ENCODE results near the gene C2CD4A.
"Not testable (repeated sequence)": the region's sequence is repeated elsewhere in the genome, so short reads cannot be mapped to it uniquely, and the experiment has no call there.

The C2CD4A gene, protein sequence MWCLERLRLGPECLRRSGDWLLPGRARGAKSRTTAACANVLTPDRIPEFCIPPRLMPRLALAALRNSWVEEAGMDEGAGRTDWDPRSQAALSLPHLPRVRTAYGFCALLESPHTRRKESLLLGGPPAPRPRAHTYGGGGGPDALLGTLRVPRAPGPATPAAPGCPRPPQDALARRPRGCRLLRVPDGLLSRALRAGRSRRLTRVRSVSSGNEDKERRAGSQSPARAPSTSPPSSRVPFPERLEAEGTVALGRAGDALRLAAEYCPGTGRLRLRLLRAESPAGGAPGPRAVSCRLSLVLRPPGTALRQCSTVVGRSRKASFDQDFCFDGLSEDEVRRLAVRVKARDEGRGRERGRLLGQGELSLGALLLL

DNA sequence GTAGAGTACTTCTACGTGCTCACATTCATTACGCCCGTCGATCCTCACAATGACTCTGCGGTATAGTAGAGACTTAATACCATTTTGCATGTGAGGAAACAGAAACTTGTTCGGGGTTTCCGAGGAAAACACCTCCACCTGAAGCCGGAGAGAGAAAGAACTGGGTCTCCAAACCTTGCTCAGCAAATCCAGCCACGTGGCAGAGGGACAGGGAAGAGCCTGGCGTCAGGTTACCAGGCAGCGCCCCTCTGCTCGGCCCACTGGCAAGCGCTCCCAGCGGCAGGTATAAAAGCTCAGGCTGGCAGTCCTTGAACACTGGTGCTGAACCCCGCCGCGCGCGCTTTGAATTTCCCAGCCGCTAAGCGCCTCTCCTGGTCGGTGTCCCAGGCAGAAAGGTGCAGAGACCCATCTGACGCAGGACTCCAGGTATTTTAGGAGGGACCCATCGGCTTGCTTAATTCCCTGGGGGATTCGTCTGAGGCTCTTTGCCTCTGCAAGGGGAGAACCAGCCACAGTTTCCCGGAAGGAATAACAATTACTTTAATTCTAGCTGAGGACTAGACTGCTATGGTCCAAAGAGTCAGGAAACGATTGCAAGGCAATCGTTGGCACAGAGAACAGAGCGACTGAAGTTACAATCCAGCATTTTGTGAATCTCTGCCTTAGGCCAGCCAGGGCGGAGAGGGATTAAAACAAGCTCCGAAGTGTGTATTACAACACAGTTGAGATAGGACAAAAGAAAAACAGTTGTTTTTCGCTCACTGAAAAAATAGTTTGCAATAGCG lies at the start of gene C2CD4A:
Gene C2CD4A (plus strand): TSS at position 315 of the 785 bp plus-strand sequence. CDS start 637 bp downstream, outside the sequence.
- DNase-seq = peak in 9 of 10 donors; percentile 37 to 94 (median 65)
- intact Hi-C loops (cut with DNase I) = loop anchor here (10.0 kb wide), 1 partner anchor 238 kb away; no protein-coding TSS in a partner anchor

GRCh38 chr15:62020576-62021160 lies 46.1 kb upstream of the C2CD4A start:
- intact Hi-C loops (cut with DNase I) = no loop called here
- no peak for DNase-seq

DNA sequence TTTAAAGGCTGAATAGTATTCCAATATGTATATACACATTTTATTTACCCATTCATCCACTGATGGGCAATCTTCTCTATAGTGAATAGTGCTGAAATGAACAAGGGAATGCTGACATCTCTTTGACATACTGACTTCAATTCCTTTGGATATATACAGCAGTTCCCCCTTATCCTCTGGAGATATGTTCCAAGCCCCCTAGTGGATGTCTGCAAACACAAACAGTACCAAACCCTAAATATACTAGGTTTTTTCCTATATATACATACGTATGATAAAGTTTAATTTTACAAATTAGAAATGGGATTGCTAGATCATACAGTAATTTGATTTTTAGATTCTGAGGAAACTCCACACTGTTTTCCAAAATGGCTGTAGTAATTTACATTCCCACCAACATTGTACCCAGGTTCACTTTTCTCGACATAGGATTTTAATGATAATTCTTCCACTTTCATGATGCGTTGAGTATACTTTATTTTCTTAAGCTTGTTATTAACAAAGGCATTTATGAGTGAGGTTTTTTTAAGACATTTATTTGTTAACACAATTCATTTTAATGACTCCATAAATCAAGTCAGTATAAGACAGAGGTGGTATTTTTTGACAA lies 44.7 kb upstream of the C2CD4A start:
- intact Hi-C loops (cut with DNase I) = no loop called here
- DNase-seq = no peak

- no peak for DNase-seq
- intact Hi-C loops (cut with DNase I) = no loop called here
Measured at GRCh38 chr15:62026487-62027262, 40.1 kb upstream of the C2CD4A start.

- no peak for DNase-seq
- intact Hi-C loops (cut with DNase I) = no loop called here
Measured at GRCh38 chr15:62027263-62027565, 39.6 kb upstream of the C2CD4A start.

DNA sequence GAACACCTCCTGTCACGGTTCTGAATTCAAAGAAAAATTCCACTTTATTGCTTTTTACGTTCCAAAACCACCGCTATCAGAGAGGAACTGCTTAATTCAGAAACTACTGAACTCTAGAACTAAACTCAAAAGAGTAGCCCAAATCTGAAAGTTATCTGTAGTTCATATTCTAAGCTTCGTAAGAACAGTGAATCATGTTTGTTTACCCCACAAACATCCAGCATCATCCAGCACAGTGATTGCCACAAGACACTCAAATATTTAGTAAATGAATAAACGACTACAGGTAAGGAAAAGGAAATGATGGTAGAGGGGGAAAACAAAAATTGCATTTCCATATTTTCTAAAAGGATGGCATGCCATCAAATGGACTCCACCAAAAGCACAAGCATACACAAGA lies 38.9 kb upstream of the C2CD4A start:
- intact Hi-C loops (cut with DNase I) = no loop called here
- no peak for DNase-seq

GRCh38 chr15:62035256-62035924 lies 31.4 kb upstream of the C2CD4A start:
- no peak for DNase-seq
- intact Hi-C loops (cut with DNase I) = no loop called here

DNA sequence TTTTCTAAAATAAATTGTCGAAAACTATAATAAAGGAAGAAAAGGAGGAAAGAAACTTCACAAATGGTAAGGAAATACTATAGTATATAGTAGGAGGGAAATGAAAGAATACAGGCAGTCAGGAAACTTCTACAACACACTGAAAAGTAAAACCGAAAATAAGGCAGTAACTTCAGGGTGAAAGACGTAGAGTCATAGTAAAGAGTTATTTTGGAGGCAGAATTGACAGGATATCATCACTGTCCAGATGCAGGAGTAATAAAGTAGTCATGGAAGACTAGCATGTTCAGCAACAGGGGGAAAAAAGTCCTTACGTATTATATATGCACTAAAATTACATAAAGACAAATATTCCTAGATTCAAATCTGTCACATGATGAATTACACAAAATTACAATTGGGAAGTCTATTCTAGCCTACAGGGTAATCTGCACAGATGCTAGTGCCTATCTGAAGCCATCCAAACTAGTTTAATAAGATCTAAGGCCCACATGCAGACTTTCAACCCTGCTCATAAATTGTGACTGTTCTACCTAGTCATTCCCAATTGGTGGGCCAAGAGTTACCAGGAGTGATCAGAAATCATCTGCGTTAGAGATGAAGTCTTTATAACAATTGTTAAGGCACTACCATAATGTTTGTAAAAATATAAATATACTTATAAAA lies 20.6 kb upstream of the C2CD4A start:
- no peak for DNase-seq
- intact Hi-C loops (cut with DNase I) = no loop called here

GRCh38 chr15:62047282-62047827 lies 19.4 kb upstream of the C2CD4A start:
- intact Hi-C loops (cut with DNase I) = no loop called here
- no peak for DNase-seq

DNA sequence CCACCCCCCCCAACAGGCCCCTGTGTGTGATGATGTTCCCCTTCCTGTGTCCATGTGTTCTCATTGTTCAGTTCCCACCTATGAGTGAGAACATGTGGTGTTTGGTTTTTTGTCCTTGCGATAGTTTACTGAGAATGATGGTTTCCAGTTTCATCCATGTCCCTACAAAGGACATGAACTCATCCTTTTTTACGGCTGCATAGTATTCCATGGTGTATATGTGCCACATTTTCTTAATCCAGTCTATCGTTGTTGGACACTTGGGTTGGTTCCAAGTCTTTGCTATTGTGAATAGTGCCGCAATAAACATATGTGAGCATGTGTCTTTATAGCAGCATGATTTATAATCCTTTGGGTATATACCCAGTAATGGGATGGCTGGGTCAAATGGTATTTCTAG lies 18.5 kb upstream of the C2CD4A start:
- DNase-seq; intact Hi-C loops (cut with DNase I): not testable (repeated sequence)

- intact Hi-C loops (cut with DNase I) = no loop called here
- DNase-seq = no peak
Measured at GRCh38 chr15:62050115-62050514, 16.7 kb upstream of the C2CD4A start.

DNA sequence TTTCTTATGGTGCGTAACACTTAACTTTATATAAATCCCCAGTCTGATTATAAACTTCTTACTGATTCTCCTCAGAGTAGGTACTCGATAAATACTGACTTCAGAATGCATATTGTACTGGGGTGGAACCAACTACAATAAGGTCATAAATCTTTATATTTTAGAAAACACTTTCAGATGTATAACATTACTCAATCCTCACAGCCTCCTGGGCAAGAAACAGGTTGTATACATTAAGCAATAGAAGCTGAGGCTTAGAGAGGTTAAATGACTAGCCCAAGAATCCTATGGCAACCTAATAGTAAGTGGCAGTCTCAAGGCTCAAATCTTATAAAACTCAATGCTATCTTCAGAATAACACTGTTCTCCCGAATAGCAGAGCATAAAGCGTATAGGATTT lies 15.6 kb upstream of the C2CD4A start:
- intact Hi-C loops (cut with DNase I) = no loop called here

DNA sequence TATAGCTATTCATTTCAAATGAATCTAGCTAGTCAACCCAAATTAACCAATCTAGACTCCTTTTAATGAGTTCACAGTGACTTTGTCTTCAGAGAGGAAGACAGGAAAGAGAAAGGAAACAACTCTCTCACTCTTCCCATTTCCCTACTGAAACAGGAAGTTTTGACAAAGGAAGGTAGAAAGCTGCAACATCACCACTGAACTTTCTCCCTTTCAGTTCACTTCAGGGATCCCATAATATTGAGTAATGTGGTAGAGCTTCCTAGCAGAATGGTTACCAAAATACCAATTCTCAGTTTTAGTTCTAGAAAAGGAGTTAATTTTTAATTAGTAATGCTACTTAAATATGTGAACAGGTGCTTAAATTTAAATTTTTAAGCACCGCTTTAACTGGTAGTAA lies 14.1 kb upstream of the C2CD4A start:
- intact Hi-C loops (cut with DNase I) = no loop called here
- DNase-seq = no peak

More for the DNA sequence above, 15.6 kb upstream of the C2CD4A start:
- no peak for DNase-seq

DNA sequence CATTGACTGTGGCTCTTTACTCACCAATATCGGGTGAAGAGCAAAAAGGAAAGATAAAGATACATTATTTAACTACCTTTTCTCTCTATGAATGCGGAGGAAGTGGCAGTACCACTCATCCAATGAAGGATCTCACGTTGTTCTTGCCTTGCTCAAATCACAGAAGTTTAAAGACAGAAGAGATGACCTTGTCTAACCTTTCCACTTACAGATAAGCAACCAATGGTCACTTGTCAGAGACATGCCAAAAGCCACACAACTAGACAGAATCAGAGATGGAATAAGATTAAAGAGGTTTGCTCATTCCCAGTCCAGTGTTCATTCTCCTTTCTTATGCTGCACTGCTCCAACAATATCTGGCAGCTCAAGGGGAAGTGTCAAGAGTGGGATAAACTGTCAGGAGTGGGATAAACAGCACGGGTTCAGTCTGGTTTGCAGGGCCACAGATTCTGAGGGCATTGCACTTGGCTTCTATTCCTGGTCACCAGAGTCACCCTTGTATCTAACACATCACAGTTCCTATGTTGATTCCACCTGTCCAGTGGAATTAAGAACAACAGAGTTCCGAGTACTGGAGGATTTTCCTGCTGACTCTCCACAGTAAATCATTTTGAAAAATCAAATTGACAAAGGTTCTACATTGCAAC lies 13.2 kb upstream of the C2CD4A start:
- no peak for DNase-seq
- intact Hi-C loops (cut with DNase I) = no loop called here

DNA sequence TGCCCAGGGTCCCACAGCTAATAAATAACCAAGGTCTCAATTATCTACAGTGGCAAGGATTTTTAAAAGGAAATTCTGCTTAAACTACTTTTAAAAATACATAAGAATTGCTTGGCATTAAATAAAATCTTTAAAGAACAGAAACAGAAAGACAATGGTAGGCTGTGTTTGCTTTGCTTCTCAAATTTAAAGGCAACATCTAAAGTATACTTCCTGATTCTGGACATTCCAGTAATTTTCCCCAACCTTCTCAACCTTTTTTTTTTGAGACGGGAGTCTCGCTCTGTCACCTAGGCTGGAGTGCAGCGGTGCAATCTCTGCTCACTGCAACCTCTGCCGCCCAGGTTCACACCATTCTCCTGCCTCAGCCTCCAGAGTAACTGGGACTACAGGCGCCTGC lies 11.8 kb upstream of the C2CD4A start:
- DNase-seq = no peak
- intact Hi-C loops (cut with DNase I) = no loop called here

DNA sequence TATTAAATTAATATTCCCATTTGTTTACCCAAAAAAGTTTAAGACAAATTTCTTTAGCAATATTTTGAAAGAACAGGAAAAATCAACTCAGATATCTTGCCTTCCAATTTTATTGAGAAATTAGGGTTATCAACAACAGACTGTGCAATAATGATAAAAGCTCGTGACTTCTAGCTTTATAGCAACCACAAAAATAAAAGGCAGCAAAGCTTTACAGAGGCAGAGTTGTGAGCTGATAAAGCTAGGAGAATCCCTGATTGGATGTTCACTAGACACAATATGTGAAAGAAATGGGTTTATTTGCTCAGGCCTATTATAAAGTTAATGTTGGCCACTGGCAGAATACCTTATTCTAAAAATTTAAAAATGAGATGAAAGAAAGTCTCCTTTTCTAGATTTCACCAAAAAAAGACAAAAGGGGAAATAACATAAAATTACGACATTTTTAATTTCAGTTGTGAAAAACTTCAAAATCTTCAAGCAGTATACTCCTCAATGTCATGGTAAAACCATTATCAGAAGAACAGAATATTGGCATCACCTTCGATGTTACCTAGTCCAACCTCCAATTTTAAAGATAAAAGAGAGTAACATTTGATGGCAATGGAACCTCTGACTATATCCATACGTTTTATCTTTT lies 9.3 kb upstream of the C2CD4A start:
- DNase-seq = no peak
- intact Hi-C loops (cut with DNase I) = no loop called here

- intact Hi-C loops (cut with DNase I) = no loop called here
- DNase-seq = no peak
Measured at GRCh38 chr15:62058327-62059028, 8.3 kb upstream of the C2CD4A start.
